ENCODE measurements around the gene VPS13C.

DNA sequence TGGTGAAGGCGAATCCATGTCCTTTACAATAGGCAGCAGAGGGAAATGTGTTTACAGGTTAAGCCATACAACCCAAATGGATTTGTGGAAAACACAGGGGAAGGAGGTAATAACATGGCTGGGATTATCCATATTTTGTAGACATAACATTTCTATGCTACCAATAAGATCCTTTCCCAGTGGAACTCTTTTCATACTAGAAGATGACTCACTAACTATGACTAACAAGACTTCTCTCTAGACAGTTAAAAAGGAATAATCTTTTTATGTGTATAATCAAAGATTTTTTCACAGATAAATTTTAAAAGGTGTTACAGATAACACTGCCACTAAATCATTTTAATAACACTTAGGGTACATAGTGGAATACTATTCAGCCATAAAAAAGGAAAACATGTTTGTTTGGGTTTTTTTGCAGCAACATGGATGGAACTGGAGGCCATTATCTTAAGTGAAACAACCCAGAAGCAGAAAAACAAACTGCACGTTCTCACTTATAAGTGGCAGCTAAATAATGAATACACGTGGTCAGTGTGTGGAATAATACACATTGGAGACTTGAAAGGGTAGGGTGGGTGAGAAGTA, 39.6 kb downstream of the VPS13C start:
- TF ChIP-seq SMC3 (IDR thresholded peaks at IDR 0.05): no peak
- TF ChIP-seq POLR2AphosphoS2 (conservative IDR thresholded peaks at IDR 0.05; ENCODE audit: low read length): no peak
- no peak for TF ChIP-seq CTCF (IDR thresholded peaks at IDR 0.05)
- TF ChIP-seq EP300 (IDR thresholded peaks at IDR 0.05): no peak
- 0 out of 2 replicates have a peak, but pooled peaks have one; percentile 18 for TF ChIP-seq JUNB (IDR thresholded peaks at IDR 0.05)
- TF ChIP-seq POLR2A (IDR thresholded peaks at IDR 0.05; ENCODE audit: low read length): no peak
- TF ChIP-seq, protein P1, sequence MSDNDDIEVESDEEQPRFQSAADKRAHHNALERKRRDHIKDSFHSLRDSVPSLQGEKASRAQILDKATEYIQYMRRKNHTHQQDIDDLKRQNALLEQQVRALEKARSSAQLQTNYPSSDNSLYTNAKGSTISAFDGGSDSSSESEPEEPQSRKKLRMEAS (IDR thresholded peaks at IDR 0.05): no peak
- TF ChIP-seq ZNF302 (CRISPR knock-in tag; IDR thresholded peaks at IDR 0.05): no peak
- no peak for TF ChIP-seq RAD21 (conservative IDR thresholded peaks at IDR 0.05 in 1 of 2, IDR thresholded peaks at IDR 0.05 in 1 of 2)
- TF ChIP-seq, protein P2, sequence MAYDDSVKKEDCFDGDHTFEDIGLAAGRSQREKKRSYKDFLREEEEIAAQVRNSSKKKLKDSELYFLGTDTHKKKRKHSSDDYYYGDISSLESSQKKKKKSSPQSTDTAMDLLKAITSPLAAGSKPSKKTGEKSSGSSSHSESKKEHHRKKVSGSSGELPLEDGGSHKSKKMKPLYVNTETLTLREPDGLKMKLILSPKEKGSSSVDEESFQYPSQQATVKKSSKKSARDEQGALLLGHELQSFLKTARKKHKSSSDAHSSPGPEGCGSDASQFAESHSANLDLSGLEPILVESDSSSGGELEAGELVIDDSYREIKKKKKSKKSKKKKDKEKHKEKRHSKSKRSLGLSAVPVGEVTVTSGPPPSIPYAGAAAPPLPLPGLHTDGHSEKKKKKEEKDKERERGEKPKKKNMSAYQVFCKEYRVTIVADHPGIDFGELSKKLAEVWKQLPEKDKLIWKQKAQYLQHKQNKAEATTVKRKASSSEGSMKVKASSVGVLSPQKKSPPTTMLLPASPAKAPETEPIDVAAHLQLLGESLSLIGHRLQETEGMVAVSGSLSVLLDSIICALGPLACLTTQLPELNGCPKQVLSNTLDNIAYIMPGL (CRISPR knock-in tag; IDR thresholded peaks at IDR 0.05; ENCODE audit: borderline replicate concordance): no peak
- no peak for TF ChIP-seq SREBF2 (IDR thresholded peaks at IDR 0.05)
- no peak for TF ChIP-seq ELK1 (IDR thresholded peaks at IDR 0.05; ENCODE audit: low read depth, low read length)
- TF ChIP-seq MAZ (IDR thresholded peaks at IDR 0.05; ENCODE audit: borderline replicate concordance, low read depth, low read length): no peak
- TF ChIP-seq CHD2 (IDR thresholded peaks at IDR 0.05; ENCODE audit: low read length, partially characterized antibody): no peak

Measured in A549 (cell line).